Measurements from ENCODE around the gene KRT74. TPM values are rescaled to one million over a fixed set of nuclear protein-coding genes. Genes with fewer than 3 reads are reported as not detected.

The KRT74 gene
- total RNA-seq, 1 experiment from 2014 or later: not detected

DNA sequence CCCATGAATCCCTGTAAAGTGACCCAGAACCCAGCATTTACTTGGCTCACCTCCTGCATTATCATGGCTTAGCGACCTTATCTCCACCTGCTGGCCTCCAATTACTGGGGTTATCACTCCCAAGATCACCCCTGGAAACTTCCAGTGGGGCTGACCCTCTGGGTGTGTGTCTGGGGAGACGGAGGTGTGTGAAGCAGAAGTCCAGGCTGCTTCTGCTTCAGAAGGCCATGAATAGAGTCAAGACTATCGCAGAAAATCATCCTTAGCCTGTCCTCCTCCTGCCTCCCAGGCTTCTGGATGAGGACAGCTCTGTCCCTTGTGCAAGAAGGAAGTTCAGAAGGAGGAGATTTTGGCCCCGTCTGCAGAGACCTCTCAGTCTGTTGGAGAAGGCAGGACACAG is 28.0 kb upstream of the KRT74 start:
- H3K79me2 ChIP-seq (ENCODE audit: low read depth): no peaks in the 10 kb centered on the region
- ChIA-PET CTCF (no interaction called here), POLR2A (ENCODE audit: unreplicated experiment) (no interaction called here)
- H3K27me3 ChIP-seq (ENCODE audit: insufficient read depth, low read depth): no peaks in the 10 kb centered on the region
- no peaks in the 10 kb centered on the region; the same call in 1 of the 2 replicates for H3F3A ChIP-seq (ENCODE audit: insufficient read depth, low read depth)
- H3K9me2 ChIP-seq (ENCODE audit: insufficient read depth): no peaks in the 10 kb centered on the region
- TF ChIP-seq EZH2 (IDR thresholded peaks at IDR 0.05; ENCODE audit: low read depth): no peak
- TF ChIP-seq, protein P1, sequence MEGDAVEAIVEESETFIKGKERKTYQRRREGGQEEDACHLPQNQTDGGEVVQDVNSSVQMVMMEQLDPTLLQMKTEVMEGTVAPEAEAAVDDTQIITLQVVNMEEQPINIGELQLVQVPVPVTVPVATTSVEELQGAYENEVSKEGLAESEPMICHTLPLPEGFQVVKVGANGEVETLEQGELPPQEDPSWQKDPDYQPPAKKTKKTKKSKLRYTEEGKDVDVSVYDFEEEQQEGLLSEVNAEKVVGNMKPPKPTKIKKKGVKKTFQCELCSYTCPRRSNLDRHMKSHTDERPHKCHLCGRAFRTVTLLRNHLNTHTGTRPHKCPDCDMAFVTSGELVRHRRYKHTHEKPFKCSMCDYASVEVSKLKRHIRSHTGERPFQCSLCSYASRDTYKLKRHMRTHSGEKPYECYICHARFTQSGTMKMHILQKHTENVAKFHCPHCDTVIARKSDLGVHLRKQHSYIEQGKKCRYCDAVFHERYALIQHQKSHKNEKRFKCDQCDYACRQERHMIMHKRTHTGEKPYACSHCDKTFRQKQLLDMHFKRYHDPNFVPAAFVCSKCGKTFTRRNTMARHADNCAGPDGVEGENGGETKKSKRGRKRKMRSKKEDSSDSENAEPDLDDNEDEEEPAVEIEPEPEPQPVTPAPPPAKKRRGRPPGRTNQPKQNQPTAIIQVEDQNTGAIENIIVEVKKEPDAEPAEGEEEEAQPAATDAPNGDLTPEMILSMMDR (conservative IDR thresholded peaks at IDR 0.05): no peak
- no peak overlapping the region for H3K27ac ChIP-seq
- no peaks in the 10 kb centered on the region for H4K20me1 ChIP-seq (ENCODE audit: insufficient read depth)
- H3K4me2 ChIP-seq: no peak overlapping the region
- no peak overlapping the region for H2AFZ ChIP-seq
- no peaks in the 10 kb centered on the region for H3K36me3 ChIP-seq (ENCODE audit: low read depth)
- no peak overlapping the region for H3K4me3 ChIP-seq
- no peaks in the 10 kb centered on the region for H3K4me1 ChIP-seq (replicated peaks; ENCODE audit: insufficient read depth)
- BruUV-seq (replicated peaks): no TSS peak
- no peaks in the 10 kb centered on the region for H3K9me3 ChIP-seq (ENCODE audit: insufficient read depth, low read depth)
- intact Hi-C loops (cut with micrococcal nuclease; ENCODE audit: unreplicated experiment): no loop called here
- DNase-seq: no peak

GRCh38 chr12:52600941-52601481 is 27.4 kb upstream of the KRT74 start, which contains the start of gene KRT72:
TSS of gene KRT72 (minus strand) at chr12:52601463. CDS start at chr12:52601452, 11 bp downstream.
- Histone ChIP-seq H3K27ac (no peak within 1 kb of the TSS), H3K27me3 (ENCODE audit: insufficient read depth, low read depth) (no peaks in the 10 kb centered on the region), H3K36me3 (ENCODE audit: low read depth) (no peaks in the 10 kb centered on the region), H3K4me2 (no peak within 1 kb of the TSS), H3F3A (ENCODE audit: insufficient read depth, low read depth) (no peaks in the 10 kb centered on the region; the same call in 1 of the 2 replicates), H3K9me3 (ENCODE audit: insufficient read depth, low read depth) (no peaks in the 10 kb centered on the region), H3K79me2 (ENCODE audit: low read depth) (no peaks in the 10 kb centered on the region), H3K4me1 (replicated peaks; ENCODE audit: insufficient read depth) (no peaks in the 10 kb centered on the region), H3K4me3 (no peak within 1 kb of the TSS), H4K20me1 (ENCODE audit: insufficient read depth) (no peaks in the 10 kb centered on the region), H3K9me2 (ENCODE audit: insufficient read depth) (no peaks in the 10 kb centered on the region), H2AFZ (no peak within 1 kb of the TSS)
- no peak for TF ChIP-seq EZH2 (IDR thresholded peaks at IDR 0.05; ENCODE audit: low read depth)
- TF ChIP-seq, protein P1 (conservative IDR thresholded peaks at IDR 0.05): no peak
- CTCF ChIA-PET: no interaction called here
- BruUV-seq (replicated peaks): no TSS peak
- POLR2A ChIA-PET (ENCODE audit: unreplicated experiment): no interaction called here
- intact Hi-C loops (cut with micrococcal nuclease; ENCODE audit: unreplicated experiment): no loop called here
- DNase-seq: no peak

- no peak overlapping the region for H3K4me3 ChIP-seq
- no peaks in the 10 kb centered on the region for H3K9me2 ChIP-seq (ENCODE audit: insufficient read depth)
- ChIA-PET CTCF (no interaction called here), POLR2A (ENCODE audit: unreplicated experiment) (no interaction called here)
- no peaks in the 10 kb centered on the region for H3K4me1 ChIP-seq (replicated peaks; ENCODE audit: insufficient read depth)
- H3K27ac ChIP-seq: no peak overlapping the region
- TF ChIP-seq EZH2 (IDR thresholded peaks at IDR 0.05; ENCODE audit: low read depth): no peak
- TF ChIP-seq, protein P1 (conservative IDR thresholded peaks at IDR 0.05): no peak
- no peak for DNase-seq
- no peaks in the 10 kb centered on the region for H3K9me3 ChIP-seq (ENCODE audit: insufficient read depth, low read depth)
- H3K27me3 ChIP-seq (ENCODE audit: insufficient read depth, low read depth): no peaks in the 10 kb centered on the region
- no peaks in the 10 kb centered on the region for H3K36me3 ChIP-seq (ENCODE audit: low read depth)
- no peak overlapping the region for H3K4me2 ChIP-seq
- no peaks in the 10 kb centered on the region; the same call in 1 of the 2 replicates for H3F3A ChIP-seq (ENCODE audit: insufficient read depth, low read depth)
- no peak overlapping the region for H2AFZ ChIP-seq
- no peaks in the 10 kb centered on the region for H3K79me2 ChIP-seq (ENCODE audit: low read depth)
- no TSS peak for BruUV-seq (replicated peaks)
- intact Hi-C loops (cut with micrococcal nuclease; ENCODE audit: unreplicated experiment): no loop called here
- H4K20me1 ChIP-seq (ENCODE audit: insufficient read depth): no peaks in the 10 kb centered on the region
Observed at GRCh38 chr12:52600475-52600874, 26.8 kb upstream of the KRT74 start.

Measured in PC-9 (cell line).